ENCODE measurements around the gene ZBP1. TPM values are rescaled to one million over a fixed set of nuclear protein-coding genes. Genes with fewer than 3 reads are reported as not detected.

ZBP1 gene
- total RNA-seq, 1 donor from 2014 or later = 0.49 TPM

- no peak for DNase-seq (ENCODE audit: low spot score)
- ATAC-seq = no peak
- intact Hi-C loops (cut with DNase I) = loop anchor here (2.0 to 10.0 kb wide), 2 partner anchors 79 to 199 kb away; partner anchors contain the start of gene RBM38
These were observed 26.9 kb downstream of the ZBP1 start for GRCh38 chr20:57593134-57593886.

- DNase-seq (ENCODE audit: low spot score) = no peak
- intact Hi-C loops (cut with DNase I) = loop anchor here (2.0 to 10.0 kb wide), 2 partner anchors 78 to 198 kb away; partner anchors contain the start of gene RBM38
- no peak for ATAC-seq
These were observed 27.7 kb downstream of the ZBP1 start for GRCh38 chr20:57592263-57593092.

- intact Hi-C loops (cut with DNase I) = loop anchor here (2.0 to 10.0 kb wide), 2 partner anchors 77 to 197 kb away; partner anchors contain the start of gene RBM38
- DNase-seq (ENCODE audit: low spot score) = no peak
- no peak for ATAC-seq
These were observed 28.7 kb downstream of the ZBP1 start for GRCh38 chr20:57591289-57592229.

- intact Hi-C loops (cut with DNase I) = loop anchor here (10.0 kb wide), 1 partner anchor 196 kb away; the partner anchor contains the start of gene RBM38
- no peak for ATAC-seq
- no peak for DNase-seq (ENCODE audit: low spot score)
These were observed 29.5 kb downstream of the ZBP1 start for GRCh38 chr20:57590485-57591288.

- no peak for DNase-seq (ENCODE audit: low spot score)
- intact Hi-C loops (cut with DNase I) = loop anchor here (10.0 kb wide), 1 partner anchor 195 kb away; the partner anchor contains the start of gene RBM38
- peak; percentile 17 for ATAC-seq
These were observed 30.3 kb downstream of the ZBP1 start for GRCh38 chr20:57589728-57590484.

GRCh38 chr20:57589123-57589727, 31.0 kb downstream of the ZBP1 start:
- ATAC-seq (no peak), DNase-seq (ENCODE audit: low spot score) (no peak)
- intact Hi-C loops (cut with DNase I) = no loop called here

GRCh38 chr20:57588596-57588995, 31.6 kb downstream of the ZBP1 start:
- DNase-seq (ENCODE audit: low spot score) (no peak), ATAC-seq (no peak)
- intact Hi-C loops (cut with DNase I) = no loop called here

- intact Hi-C loops (cut with DNase I) = loop anchor here (1.0 kb wide), 1 partner anchor 33 kb away; no protein-coding TSS in a partner anchor
- ATAC-seq (no peak), DNase-seq (ENCODE audit: low spot score) (no peak)
These were observed 32.2 kb downstream of the ZBP1 start for GRCh38 chr20:57587989-57588377.

GRCh38 chr20:57587278-57587988, 32.8 kb downstream of the ZBP1 start:
- no peak for ATAC-seq
- intact Hi-C loops (cut with DNase I) = loop anchor here (1.0 kb wide), 1 partner anchor 32 kb away; no protein-coding TSS in a partner anchor
- DNase-seq (ENCODE audit: low spot score) = no peak

GRCh38 chr20:57586943-57587277, 33.3 kb downstream of the ZBP1 start:
- no peak for ATAC-seq
- no peak for DNase-seq (ENCODE audit: low spot score)
- intact Hi-C loops (cut with DNase I) = loop anchor here (1.0 kb wide), 1 partner anchor 32 kb away; no protein-coding TSS in a partner anchor

GRCh38 chr20:57586370-57586793, 33.8 kb downstream of the ZBP1 start:
- intact Hi-C loops (cut with DNase I) = no loop called here
- ATAC-seq (peak; percentile 14), DNase-seq (ENCODE audit: low spot score) (no peak)

GRCh38 chr20:57585466-57586213, 34.6 kb downstream of the ZBP1 start:
- DNase-seq (ENCODE audit: low spot score) (no peak), ATAC-seq (no peak)
- intact Hi-C loops (cut with DNase I) = no loop called here

- ATAC-seq (no peak), DNase-seq (ENCODE audit: low spot score) (no peak)
- intact Hi-C loops (cut with DNase I) = no loop called here
These were observed 35.3 kb downstream of the ZBP1 start for GRCh38 chr20:57584768-57585461.

- intact Hi-C loops (cut with DNase I) = no loop called here
- ATAC-seq = no peak
- DNase-seq (ENCODE audit: low spot score) = no peak
These were observed 36.7 kb downstream of the ZBP1 start for GRCh38 chr20:57583289-57584257.

All from sciatic nerve (tissue), 2 donors.